Gastroesophageal sphincter (tissue), 3 donors: ENCODE measurements around the gene AGO3.

Experiments
- POLR2A ChIP-seq, 2 donors: fragments of 450-650 bp; IDR thresholded peaks; one replicate each; pipeline ENCODE4 v1.6.1; 2017; ENCODE audit warnings: antibody characterized with exemption in 2 of 2, mild to moderate bottlenecking in 2 of 2, moderate library complexity in 1 of 2
- POLR2AphosphoS5 ChIP-seq: sonication (generic); formaldehyde crosslinking; IDR thresholded peaks from one replicate; pipeline ENCODE4 v1.6.1; 2017; ENCODE audit warnings: antibody characterized with exemption
- TF ChIP-seq, protein P1 (sequence below), 4 experiments: fragments of 200-600 bp in 2 of 4; fragments of 450-650 bp in 2 of 4; sonication (generic) in 1 of 4; IDR thresholded peaks; one replicate each; pipeline ENCODE4 v1.5.1; 2017 to 2019; ENCODE audit warnings: antibody characterized with exemption in 4 of 4, mild to moderate bottlenecking in 2 of 4, moderate library complexity in 2 of 4

DNA sequence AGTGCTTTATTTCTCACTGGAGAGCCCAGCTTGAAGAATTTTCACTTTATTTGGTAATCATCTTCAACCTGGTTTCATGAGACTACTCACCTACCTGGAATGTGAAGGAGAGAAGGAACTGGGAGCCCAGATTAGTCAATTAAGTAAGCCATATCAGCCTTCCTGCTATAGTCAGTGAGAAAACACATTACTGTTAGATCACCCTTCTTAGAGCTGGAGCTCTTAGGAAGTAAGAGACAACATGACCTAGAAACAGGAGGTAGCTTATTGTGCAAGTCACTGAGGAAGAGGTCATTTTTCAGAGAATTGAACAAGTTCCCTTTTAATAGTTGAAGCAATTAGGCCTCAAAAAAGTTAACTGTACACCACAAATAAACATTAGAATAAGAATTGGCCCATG lies 103.8 kb downstream of the AGO3 start:
- TF ChIP-seq, protein P1, sequence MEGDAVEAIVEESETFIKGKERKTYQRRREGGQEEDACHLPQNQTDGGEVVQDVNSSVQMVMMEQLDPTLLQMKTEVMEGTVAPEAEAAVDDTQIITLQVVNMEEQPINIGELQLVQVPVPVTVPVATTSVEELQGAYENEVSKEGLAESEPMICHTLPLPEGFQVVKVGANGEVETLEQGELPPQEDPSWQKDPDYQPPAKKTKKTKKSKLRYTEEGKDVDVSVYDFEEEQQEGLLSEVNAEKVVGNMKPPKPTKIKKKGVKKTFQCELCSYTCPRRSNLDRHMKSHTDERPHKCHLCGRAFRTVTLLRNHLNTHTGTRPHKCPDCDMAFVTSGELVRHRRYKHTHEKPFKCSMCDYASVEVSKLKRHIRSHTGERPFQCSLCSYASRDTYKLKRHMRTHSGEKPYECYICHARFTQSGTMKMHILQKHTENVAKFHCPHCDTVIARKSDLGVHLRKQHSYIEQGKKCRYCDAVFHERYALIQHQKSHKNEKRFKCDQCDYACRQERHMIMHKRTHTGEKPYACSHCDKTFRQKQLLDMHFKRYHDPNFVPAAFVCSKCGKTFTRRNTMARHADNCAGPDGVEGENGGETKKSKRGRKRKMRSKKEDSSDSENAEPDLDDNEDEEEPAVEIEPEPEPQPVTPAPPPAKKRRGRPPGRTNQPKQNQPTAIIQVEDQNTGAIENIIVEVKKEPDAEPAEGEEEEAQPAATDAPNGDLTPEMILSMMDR (IDR thresholded peaks at IDR 0.05), result no peak
- TF ChIP-seq POLR2A (IDR thresholded peaks at IDR 0.05) (no peak), POLR2AphosphoS5 (no peak)
